WTC11 (cell line): Measurements from ENCODE around the gene ZNF532. TPM values are rescaled to one million over a fixed set of nuclear protein-coding genes. Genes with fewer than 3 reads are reported as not detected.
A peak's percentile ranks its signal among the peaks of the same experiment; 100 is the strongest.

Experiments used
- ATAC-seq: fragments of 200-7000 bp; cut with Tn5 transposase; 2 replicates; pipeline ENCODE4 v1.10.0; 2021; ENCODE audit warnings: mild to moderate bottlenecking, moderate library complexity
- CTCF ChIA-PET: fragments of 300-600 bp; sonication (Branson Sonifier 250); formaldehyde crosslinking; loops from one replicate; lab custom pipeline; 2021; ENCODE audit warnings: antibody characterized with exemption; lab: Charles Lee
- POLR2A ChIA-PET: fragments of 350-600 bp; sonication (Branson Sonifier 250); formaldehyde crosslinking; loops from one replicate; lab custom pipeline; 2021; ENCODE audit warnings: antibody characterized with exemption; lab: Charles Lee
- DNase-seq: peaks from one replicate; pipeline ENCODE4 v3.0.0; 2021; ENCODE audit warnings: low spot score
- H3K27ac Mint-ChIP-seq: 2 replicates; pipeline ENCODE4 v1.8.0; 2021; ENCODE audit warnings: mixed read lengths
- H3K27me3 Mint-ChIP-seq: 2 replicates; pipeline ENCODE4 v1.8.0; 2021; ENCODE audit warnings: low read depth, mild to moderate bottlenecking, moderate library complexity, mixed read lengths
- H3K36me3 Mint-ChIP-seq: 2 replicates; pipeline ENCODE4 v1.8.0; 2021; ENCODE audit warnings: mixed read lengths
- H3K4me1 Mint-ChIP-seq: 2 replicates; pipeline ENCODE4 v1.8.0; 2022; ENCODE audit warnings: mixed read lengths
- H3K4me3 Mint-ChIP-seq: 2 replicates; pipeline ENCODE4 v1.8.0; 2021; ENCODE audit warnings: mild to moderate bottlenecking, moderate library complexity, mixed read lengths
- H3K9me3 Mint-ChIP-seq: 2 replicates; pipeline ENCODE4 v1.8.0; 2021; ENCODE audit warnings: mixed read lengths
- E2F4 ChIP-seq: sonication (generic); formaldehyde crosslinking; IDR thresholded peaks from 2 replicates; pipeline ENCODE4 v1.8.1; 2022; ENCODE audit warnings: low read depth, mild to moderate bottlenecking, moderate library complexity, missing genetic modification reagents, borderline replicate concordance
- EMX1 ChIP-seq: fragments of 250-450 bp; sonication (Bioruptor Pico); IDR thresholded peaks from 2 replicates; pipeline ENCODE4 v1.8.0; 2021; ENCODE audit warnings: mild to moderate bottlenecking
- ESRRA ChIP-seq: sonication (generic); formaldehyde crosslinking; IDR thresholded peaks from 2 replicates; pipeline ENCODE4 v1.8.1; 2022; ENCODE audit warnings: mild to moderate bottlenecking, missing genetic modification reagents, borderline replicate concordance
- FOXK1 ChIP-seq: sonication (generic); formaldehyde crosslinking; IDR thresholded peaks from 2 replicates; pipeline ENCODE4 v1.8.0; 2022; ENCODE audit warnings: mild to moderate bottlenecking, moderate library complexity, missing genetic modification reagents
- FOXP4 ChIP-seq: sonication (generic); formaldehyde crosslinking; IDR thresholded peaks from 2 replicates; pipeline ENCODE4 v1.8.0; 2022; ENCODE audit warnings: mild to moderate bottlenecking, missing genetic modification reagents
- HMGA2 ChIP-seq: fragments of 250-450 bp; sonication (Bioruptor Pico); IDR thresholded peaks from 2 replicates; pipeline ENCODE4 v1.4.0; 2021; ENCODE audit warnings: mild to moderate bottlenecking, moderate library complexity
- IRF2 ChIP-seq: sonication (generic); formaldehyde crosslinking; IDR thresholded peaks from 2 replicates; pipeline ENCODE4 v1.8.0; 2022; ENCODE audit warnings: low read depth, missing genetic modification reagents, borderline replicate concordance
- MXD4 ChIP-seq: fragments of 250-450 bp; sonication (Bioruptor Pico); IDR thresholded peaks from 2 replicates; pipeline ENCODE4 v1.8.0; 2021; ENCODE audit warnings: mild to moderate bottlenecking, moderate library complexity, borderline replicate concordance
- NFE2L1 ChIP-seq: sonication (generic); formaldehyde crosslinking; IDR thresholded peaks from 2 replicates; pipeline ENCODE4 v1.8.1; 2023; ENCODE audit warnings: missing genetic modification reagents
- NR2C2 ChIP-seq: sonication (generic); formaldehyde crosslinking; IDR thresholded peaks from 2 replicates; pipeline ENCODE4 v1.8.0; 2022; ENCODE audit warnings: mild to moderate bottlenecking, missing genetic modification reagents
- OVOL2 ChIP-seq: fragments of 250-450 bp; sonication (Bioruptor Pico); IDR thresholded peaks from 2 replicates; pipeline ENCODE4 v1.9.0; 2021; ENCODE audit warnings: mild to moderate bottlenecking, borderline replicate concordance
- SMAD3 ChIP-seq: sonication (generic); formaldehyde crosslinking; IDR thresholded peaks from 2 replicates; pipeline ENCODE4 v1.8.0; 2022; ENCODE audit warnings: missing genetic modification reagents, mild to moderate bottlenecking, borderline replicate concordance
- SP1 ChIP-seq: sonication (generic); formaldehyde crosslinking; conservative IDR thresholded peaks from 2 replicates; pipeline ENCODE4 v1.8.1; 2022; ENCODE audit warnings: missing genetic modification reagents
- STAT6 ChIP-seq: sonication (generic); formaldehyde crosslinking; conservative IDR thresholded peaks from 2 replicates; pipeline ENCODE4 v1.8.1; 2023; ENCODE audit warnings: mild to moderate bottlenecking, low read depth, missing genetic modification reagents, moderate library complexity
- USF1 ChIP-seq: sonication (generic); formaldehyde crosslinking; IDR thresholded peaks from 2 replicates; pipeline ENCODE4 v1.8.0; 2022; ENCODE audit warnings: mild to moderate bottlenecking, missing genetic modification reagents
- ZBTB43 ChIP-seq: sonication (generic); formaldehyde crosslinking; IDR thresholded peaks from 2 replicates; pipeline ENCODE4 v1.8.1; 2023; ENCODE audit warnings: mild to moderate bottlenecking, missing genetic modification reagents
- ZNF532 ChIP-seq: fragments of 250-450 bp; sonication (Bioruptor Pico); IDR thresholded peaks from 2 replicates; pipeline ENCODE4 v1.9.0; 2021; ENCODE audit warnings: mild to moderate bottlenecking, borderline replicate concordance
- total RNA-seq: library from RNA; stranded (reverse); gene quantifications from 3 replicates; pipeline ENCODE4 v1.2.3, GENCODE V29; 2021

The ZNF532 gene
- total RNA-seq, 1 experiment from 2014 or later, result 171 TPM

GRCh38 chr18:58896268-58896667 is 31.6 kb downstream of the ZNF532 start:
- ATAC-seq (no peak), DNase-seq (no peak)
- TF ChIP-seq IRF2 (CRISPR knock-in tag) (no peak), SMAD3 (CRISPR knock-in tag) (no peak), ZBTB43 (CRISPR knock-in tag) (no peak), HMGA2 (CRISPR knock-in tag) (no peak), NR2C2 (CRISPR knock-in tag) (no peak), ESRRA (CRISPR knock-in tag) (no peak), MXD4 (no peak), ZNF532 (no peak), STAT6 (CRISPR knock-in tag) (no peak), OVOL2 (CRISPR knock-in tag) (no peak), NFE2L1 (no peak), FOXK1 (CRISPR knock-in tag) (no peak), E2F4 (CRISPR knock-in tag) (no peak), FOXP4 (no peak), USF1 (no peak), SP1 (CRISPR knock-in tag) (no peak), EMX1 (CRISPR knock-in tag) (no peak)
- H3K36me3 Mint-ChIP-seq, result peaks cover 47% of the 10 kb centered on the region
- no peaks in the 10 kb centered on the region for H3K9me3 Mint-ChIP-seq
- H3K4me3 Mint-ChIP-seq, result no peak overlapping the region
- CTCF ChIA-PET, result interaction anchor here (1.2 to 1.4 kb wide), 2 partner anchors 15 to 174 kb away, joined by 3 to 5 read pairs; no protein-coding TSS in a partner anchor
- peaks cover 86% of the 10 kb centered on the region for H3K4me1 Mint-ChIP-seq
- POLR2A ChIA-PET, result no interaction called here
- H3K27ac Mint-ChIP-seq, result peak overlapping the region; percentile 91
- no peaks in the 10 kb centered on the region for H3K27me3 Mint-ChIP-seq
